GM12875 (cell line): Measurements from ENCODE around the gene ASTN2.

ENCODE experiments used
- H3K4me3 ChIP-seq: one replicate; pipeline ENCODE4 v1.5.1; 2011; ENCODE audit warnings: low read depth, low read length, control low read depth
- TF ChIP-seq, protein P1 (sequence below): IDR thresholded peaks from 2 replicates; pipeline ENCODE4 v1.5.1; 2011; ENCODE audit warnings: low read depth, mild to moderate bottlenecking, control low read depth, inconsistent platforms, low read length, moderate library complexity, borderline replicate concordance; ENCODE audit not compliant: insufficient read depth

Gene ASTN2

DNA sequence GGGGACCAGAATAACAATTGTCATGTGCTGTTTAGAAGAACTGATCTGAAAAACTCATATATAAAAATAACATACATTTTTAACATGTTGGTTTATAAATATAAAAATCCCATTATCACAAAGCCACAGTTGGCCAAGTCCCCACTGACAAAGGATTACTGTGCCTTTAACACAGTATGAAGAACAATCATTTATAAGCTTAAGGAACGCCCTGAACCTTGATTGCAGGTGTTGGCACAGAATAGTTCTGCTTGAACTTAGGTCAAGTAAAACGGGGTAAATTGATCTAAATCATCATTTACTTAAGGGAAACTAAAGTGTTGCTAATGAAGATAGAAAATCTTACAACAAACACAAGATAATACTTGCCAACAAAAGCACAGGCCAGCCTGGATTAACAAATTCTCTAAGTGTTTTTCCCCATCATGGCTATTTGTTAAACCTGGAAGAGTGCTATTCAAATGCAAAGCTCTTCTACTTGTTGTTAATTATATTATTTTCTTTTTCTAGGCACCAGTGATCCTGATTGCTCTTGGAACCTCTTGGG is 46.1 kb downstream of the ASTN2 start:
- H3K4me3 ChIP-seq, result no peak overlapping the region
- TF ChIP-seq, protein P1, sequence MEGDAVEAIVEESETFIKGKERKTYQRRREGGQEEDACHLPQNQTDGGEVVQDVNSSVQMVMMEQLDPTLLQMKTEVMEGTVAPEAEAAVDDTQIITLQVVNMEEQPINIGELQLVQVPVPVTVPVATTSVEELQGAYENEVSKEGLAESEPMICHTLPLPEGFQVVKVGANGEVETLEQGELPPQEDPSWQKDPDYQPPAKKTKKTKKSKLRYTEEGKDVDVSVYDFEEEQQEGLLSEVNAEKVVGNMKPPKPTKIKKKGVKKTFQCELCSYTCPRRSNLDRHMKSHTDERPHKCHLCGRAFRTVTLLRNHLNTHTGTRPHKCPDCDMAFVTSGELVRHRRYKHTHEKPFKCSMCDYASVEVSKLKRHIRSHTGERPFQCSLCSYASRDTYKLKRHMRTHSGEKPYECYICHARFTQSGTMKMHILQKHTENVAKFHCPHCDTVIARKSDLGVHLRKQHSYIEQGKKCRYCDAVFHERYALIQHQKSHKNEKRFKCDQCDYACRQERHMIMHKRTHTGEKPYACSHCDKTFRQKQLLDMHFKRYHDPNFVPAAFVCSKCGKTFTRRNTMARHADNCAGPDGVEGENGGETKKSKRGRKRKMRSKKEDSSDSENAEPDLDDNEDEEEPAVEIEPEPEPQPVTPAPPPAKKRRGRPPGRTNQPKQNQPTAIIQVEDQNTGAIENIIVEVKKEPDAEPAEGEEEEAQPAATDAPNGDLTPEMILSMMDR, result no peak

- TF ChIP-seq, protein P1, result no peak
- no peak overlapping the region for H3K4me3 ChIP-seq
Observed at GRCh38 chr9:117365438-117365837, 49.4 kb downstream of the ASTN2 start.

- TF ChIP-seq, protein P1, result no peak
- H3K4me3 ChIP-seq, result no peak overlapping the region
Observed at GRCh38 chr9:117363006-117363405, 51.9 kb downstream of the ASTN2 start.

- TF ChIP-seq, protein P1, result no peak
- no peak overlapping the region for H3K4me3 ChIP-seq
Observed at GRCh38 chr9:117359910-117360309, 54.9 kb downstream of the ASTN2 start.

DNA sequence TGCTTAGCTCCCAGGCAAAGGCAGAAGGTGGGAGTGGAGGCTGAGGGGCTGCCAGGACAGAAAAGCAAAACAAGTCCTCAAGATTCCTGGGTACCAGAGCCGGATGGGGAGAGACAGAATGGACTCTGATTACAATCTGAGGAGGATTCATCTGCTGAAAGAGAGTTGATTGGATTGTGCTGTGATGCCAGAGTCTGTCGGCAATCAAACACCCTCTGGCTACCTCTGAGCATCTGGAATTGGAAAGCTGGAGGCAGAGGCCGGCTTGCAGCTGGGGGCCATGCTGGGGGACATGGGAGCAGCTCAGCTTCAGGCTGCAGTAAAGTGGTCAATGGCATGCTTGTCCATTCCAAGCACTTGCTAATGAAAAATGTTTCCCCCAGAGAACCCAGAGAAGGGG is 59.3 kb downstream of the ASTN2 start:
- no peak overlapping the region for H3K4me3 ChIP-seq
- TF ChIP-seq, protein P1, result no peak

GRCh38 chr9:117354997-117355396 is 59.9 kb downstream of the ASTN2 start:
- no peak overlapping the region for H3K4me3 ChIP-seq
- TF ChIP-seq, protein P1, result no peak

GRCh38 chr9:117354244-117354847 is 60.5 kb downstream of the ASTN2 start:
- TF ChIP-seq, protein P1, result no peak
- H3K4me3 ChIP-seq, result no peak overlapping the region
